ENCODE measurements around the gene NUPR1. TPM values are rescaled to one million over a fixed set of nuclear protein-coding genes. Genes with fewer than 3 reads are reported as not detected.
"Not testable (repeated sequence)": the region's sequence is repeated elsewhere in the genome, so short reads cannot be mapped to it uniquely, and the experiment has no call there.

Gene NUPR1
- total and polyA plus RNA-seq, 3 experiments from 2014 or later: not detected

GRCh38 chr16:28573738-28574718 lies 35.3 kb upstream of the NUPR1 start:
- Mint-ChIP-seq H3K27me3 (no peaks in the 10 kb centered on the region), H3K36me3 (peaks cover 0 to 46% (median 3%) of the 10 kb centered on the region in 3 donors), H3K4me1 (peaks cover 38 to 56% (median 43%) of the 10 kb centered on the region in 3 donors), H3K27ac (peak overlapping the region in 4 of 8 donors; percentile 13 to 96 (median 56)), H3K4me3 (no peak overlapping the region), H3K9me3 (no peaks in the 10 kb centered on the region)
- no peaks in the 10 kb centered on the region for H3K9me3 ChIP-seq (ENCODE audit: low read length)
- H3K4me3 ChIP-seq (ENCODE audit: low read length): no peak overlapping the region
- POLR2A ChIA-PET: no interaction called here
- CTCF ChIA-PET: interaction anchor here (1.1 to 1.3 kb wide), 2 partner anchors 8 to 247 kb away, joined by 3 read pairs; no protein-coding TSS in a partner anchor
- no peaks in the 10 kb centered on the region for H3K36me3 ChIP-seq (ENCODE audit: insufficient read depth, low read length)
- DNase-seq: no peak
- no peaks in the 10 kb centered on the region for H3K4me1 ChIP-seq (ENCODE audit: insufficient read depth, low read length)
- no peak overlapping the region for H3K27ac ChIP-seq (ENCODE audit: low read depth, low read length)
- H3K27me3 ChIP-seq (ENCODE audit: insufficient read depth, low read length, poor library complexity, severe bottlenecking): no peaks in the 10 kb centered on the region

GRCh38 chr16:28572696-28573510 lies 34.1 kb upstream of the NUPR1 start:
- Histone ChIP-seq H3K36me3 (ENCODE audit: insufficient read depth, low read length) (no peaks in the 10 kb centered on the region), H3K27me3 (ENCODE audit: insufficient read depth, low read length, poor library complexity, severe bottlenecking) (no peaks in the 10 kb centered on the region), H3K27ac (ENCODE audit: low read depth, low read length) (no peak overlapping the region), H3K9me3 (ENCODE audit: low read length) (no peaks in the 10 kb centered on the region), H3K4me3 (ENCODE audit: low read length) (no peak overlapping the region), H3K4me1 (ENCODE audit: insufficient read depth, low read length) (no peaks in the 10 kb centered on the region)
- Mint-ChIP-seq H3K4me3 (no peak overlapping the region), H3K36me3 (peaks cover 0 to 42% (median 3%) of the 10 kb centered on the region in 3 donors), H3K27me3 (no peaks in the 10 kb centered on the region), H3K27ac (peak overlapping the region in 7 of 8 donors; percentile 29 to 96 (median 54)), H3K9me3 (no peaks in the 10 kb centered on the region), H3K4me1 (peaks cover 37 to 56% (median 43%) of the 10 kb centered on the region in 3 donors)
- ChIA-PET POLR2A (no interaction called here), CTCF (interaction anchor here (1.3 kb wide), 1 partner anchor 9 kb away, joined by 3 read pairs; no protein-coding TSS in a partner anchor)
- DNase-seq: no peak

- H3K36me3 Mint-ChIP-seq: peaks cover 14 to 43% (median 17%) of the 10 kb centered on the region in 3 donors
- H3K27ac ChIP-seq (ENCODE audit: low read depth, low read length): no peak overlapping the region
- no peaks in the 10 kb centered on the region for H3K9me3 ChIP-seq (ENCODE audit: low read length)
- H3K27ac Mint-ChIP-seq: no peak overlapping the region
- H3K9me3 Mint-ChIP-seq: peaks cover 0 to 6% (median 1%) of the 10 kb centered on the region in 5 donors
- H3K4me3 ChIP-seq (ENCODE audit: low read length): no peak overlapping the region
- H3K4me1 Mint-ChIP-seq: peaks cover 36 to 63% (median 43%) of the 10 kb centered on the region in 3 donors
- no peak for DNase-seq
- no peaks in the 10 kb centered on the region for H3K4me1 ChIP-seq (ENCODE audit: insufficient read depth, low read length)
- no peaks in the 10 kb centered on the region for H3K27me3 Mint-ChIP-seq
- ChIA-PET POLR2A (no interaction called here), CTCF (no interaction called here)
- no peaks in the 10 kb centered on the region for H3K27me3 ChIP-seq (ENCODE audit: insufficient read depth, low read length, poor library complexity, severe bottlenecking)
- no peak overlapping the region for H3K4me3 Mint-ChIP-seq
- peaks cover 2% of the 10 kb centered on the region for H3K36me3 ChIP-seq (ENCODE audit: insufficient read depth, low read length)
Observed at GRCh38 chr16:28569968-28570752, 31.4 kb upstream of the NUPR1 start.

GRCh38 chr16:28569021-28569420 lies 30.2 kb upstream of the NUPR1 start:
- CTCF ChIA-PET: no interaction called here
- Mint-ChIP-seq H3K9me3 (peaks cover 0 to 6% (median 1%) of the 10 kb centered on the region in 5 donors), H3K36me3 (peaks cover 16 to 43% (median 17%) of the 10 kb centered on the region in 3 donors), H3K27me3 (no peaks in the 10 kb centered on the region), H3K4me3 (no peak overlapping the region), H3K4me1 (peaks cover 38 to 60% (median 38%) of the 10 kb centered on the region in 3 donors), H3K27ac (peak overlapping the region in 2 of 8 donors; percentile 32 to 33)
- Histone ChIP-seq H3K36me3 (ENCODE audit: insufficient read depth, low read length) (peaks cover 7% of the 10 kb centered on the region), H3K4me1 (ENCODE audit: insufficient read depth, low read length) (no peaks in the 10 kb centered on the region), H3K27ac (ENCODE audit: low read depth, low read length) (no peak overlapping the region), H3K4me3 (ENCODE audit: low read length) (no peak overlapping the region), H3K27me3 (ENCODE audit: insufficient read depth, low read length, poor library complexity, severe bottlenecking) (no peaks in the 10 kb centered on the region), H3K9me3 (ENCODE audit: low read length) (no peaks in the 10 kb centered on the region)
- POLR2A ChIA-PET: no interaction called here
- DNase-seq: no peak

GRCh38 chr16:28567292-28567691 lies 28.5 kb upstream of the NUPR1 start:
- ChIA-PET CTCF (no interaction called here), POLR2A (no interaction called here)
- no peaks in the 10 kb centered on the region for H3K27me3 Mint-ChIP-seq
- Histone ChIP-seq H3K27ac (ENCODE audit: low read depth, low read length) (no peak overlapping the region), H3K9me3 (ENCODE audit: low read length) (no peaks in the 10 kb centered on the region), H3K27me3 (ENCODE audit: insufficient read depth, low read length, poor library complexity, severe bottlenecking) (no peaks in the 10 kb centered on the region), H3K4me3 (ENCODE audit: low read length) (no peak overlapping the region), H3K4me1 (ENCODE audit: insufficient read depth, low read length) (peaks cover 1% of the 10 kb centered on the region), H3K36me3 (ENCODE audit: insufficient read depth, low read length) (peaks cover 7% of the 10 kb centered on the region)
- peaks cover 0 to 6% (median 1%) of the 10 kb centered on the region in 5 donors for H3K9me3 Mint-ChIP-seq
- peaks cover 16 to 38% (median 17%) of the 10 kb centered on the region in 3 donors for H3K36me3 Mint-ChIP-seq
- H3K27ac Mint-ChIP-seq: peak overlapping the region in 1 of 8 donors; percentile 23
- no peak for DNase-seq
- no peak overlapping the region for H3K4me3 Mint-ChIP-seq
- peaks cover 31 to 55% (median 31%) of the 10 kb centered on the region in 3 donors for H3K4me1 Mint-ChIP-seq

GRCh38 chr16:28566233-28566925 lies 27.6 kb upstream of the NUPR1 start:
- H3K27me3 ChIP-seq (ENCODE audit: insufficient read depth, low read length, poor library complexity, severe bottlenecking); POLR2A ChIA-PET; CTCF ChIA-PET: not testable (repeated sequence)

GRCh38 chr16:28563218-28563617 lies 24.4 kb upstream of the NUPR1 start:
- POLR2A ChIA-PET: no interaction called here
- Mint-ChIP-seq H3K36me3 (peaks cover 18 to 43% (median 24%) of the 10 kb centered on the region in 3 donors), H3K9me3 (peaks cover 0 to 6% (median 1%) of the 10 kb centered on the region in 5 donors), H3K27ac (peak overlapping the region in 1 of 8 donors; percentile 83), H3K4me3 (no peak overlapping the region), H3K4me1 (peaks cover 27 to 53% (median 30%) of the 10 kb centered on the region in 3 donors), H3K27me3 (no peaks in the 10 kb centered on the region)
- DNase-seq: no peak
- H3K9me3 ChIP-seq (ENCODE audit: low read length): no peaks in the 10 kb centered on the region
- H3K4me1 ChIP-seq (ENCODE audit: insufficient read depth, low read length): peaks cover 10% of the 10 kb centered on the region
- H3K27me3 ChIP-seq (ENCODE audit: insufficient read depth, low read length, poor library complexity, severe bottlenecking): no peaks in the 10 kb centered on the region
- CTCF ChIA-PET: interaction anchor here (1.3 kb wide), 1 partner anchor 9 kb away, joined by 3 read pairs; no protein-coding TSS in a partner anchor
- no peak overlapping the region for H3K4me3 ChIP-seq (ENCODE audit: low read length)
- H3K27ac ChIP-seq (ENCODE audit: low read depth, low read length): no peak overlapping the region
- peaks cover 7% of the 10 kb centered on the region for H3K36me3 ChIP-seq (ENCODE audit: insufficient read depth, low read length)

More at GRCh38 chr16:28566233-28566925, 27.6 kb upstream of the NUPR1 start:
- Mint-ChIP-seq H3K4me1 (peaks cover 29 to 60% (median 31%) of the 10 kb centered on the region in 3 donors), H3K36me3 (peaks cover 16 to 37% (median 17%) of the 10 kb centered on the region in 3 donors)
- not testable (repeated sequence) for H3K27ac ChIP-seq (ENCODE audit: low read depth, low read length); H3K27me3 Mint-ChIP-seq; DNase-seq; H3K9me3 ChIP-seq (ENCODE audit: low read length); H3K9me3 Mint-ChIP-seq; H3K27ac Mint-ChIP-seq; H3K4me3 Mint-ChIP-seq; H3K4me3 ChIP-seq (ENCODE audit: low read length); H3K36me3 ChIP-seq (ENCODE audit: insufficient read depth, low read length); H3K4me1 ChIP-seq (ENCODE audit: insufficient read depth, low read length)

Measured in CD8-positive, alpha-beta memory T cell (primary cell).